NCI-H510A (cell line): ENCODE data around the gene ATP2B1.

Experiments
- DNase-seq: peaks from one replicate; lab custom pipeline; 2025; lab: John Stamatoyannopoulos, UW

The ATP2B1 gene

GRCh38 chr12:89589753-89590152 lies 118.9 kb downstream of the ATP2B1 start:
- no peak for DNase-seq

GRCh38 chr12:89578499-89578898 lies 130.1 kb downstream of the ATP2B1 start:
- DNase-seq: no peak

GRCh38 chr12:89576572-89577220 lies 131.9 kb downstream of the ATP2B1 start:
- no peak for DNase-seq

GRCh38 chr12:89575374-89575773 lies 133.3 kb downstream of the ATP2B1 start:
- no peak for DNase-seq

- DNase-seq: no peak
Observed at GRCh38 chr12:89574736-89575208, 133.9 kb downstream of the ATP2B1 start.

GRCh38 chr12:89573051-89573810 lies 135.4 kb downstream of the ATP2B1 start:
- no peak for DNase-seq

- DNase-seq: no peak
Observed at GRCh38 chr12:89571491-89572195, 137.0 kb downstream of the ATP2B1 start.

GRCh38 chr12:89568484-89568883 lies 140.2 kb downstream of the ATP2B1 start:
- DNase-seq: no peak

- DNase-seq: no peak
Observed at GRCh38 chr12:89567691-89568239, 140.9 kb downstream of the ATP2B1 start.

- DNase-seq: no peak
Observed at GRCh38 chr12:89566615-89567014, 142.0 kb downstream of the ATP2B1 start.

- DNase-seq: no peak
Observed at GRCh38 chr12:89565002-89565401, 143.6 kb downstream of the ATP2B1 start.

- no peak for DNase-seq
Observed at GRCh38 chr12:89559753-89560152, 148.9 kb downstream of the ATP2B1 start.

GRCh38 chr12:89556976-89557375 lies 151.7 kb downstream of the ATP2B1 start:
- no peak for DNase-seq

- no peak for DNase-seq
Observed at GRCh38 chr12:89552376-89552775, 156.3 kb downstream of the ATP2B1 start.

- DNase-seq: no peak
Observed at GRCh38 chr12:89551747-89552146, 156.9 kb downstream of the ATP2B1 start.

GRCh38 chr12:89547101-89547500 lies 161.5 kb downstream of the ATP2B1 start:
- DNase-seq: no peak

- no peak for DNase-seq
Observed at GRCh38 chr12:89546151-89546550, 162.5 kb downstream of the ATP2B1 start.

GRCh38 chr12:89544681-89545184 lies 163.9 kb downstream of the ATP2B1 start:
- DNase-seq: peak; percentile 71

GRCh38 chr12:89544022-89544421 lies 164.6 kb downstream of the ATP2B1 start:
- DNase-seq: no peak

- peak; percentile 36 for DNase-seq
Observed at GRCh38 chr12:89542912-89543592, 165.6 kb downstream of the ATP2B1 start.

GRCh38 chr12:89542236-89542635 lies 166.4 kb downstream of the ATP2B1 start:
- no peak for DNase-seq

- no peak for DNase-seq
Observed at GRCh38 chr12:89540586-89540985, 168.1 kb downstream of the ATP2B1 start.
